Measurements from ENCODE around the gene PIP4K2B. TPM values are rescaled to one million over a fixed set of nuclear protein-coding genes. Genes with fewer than 3 reads are reported as not detected.
"Not testable (repeated sequence)": the region's sequence is repeated elsewhere in the genome, so short reads cannot be mapped to it uniquely, and the experiment has no call there.

Gene PIP4K2B
- total and polyA plus RNA-seq, 9 of the 15 experiments (the other 6 are each of a cell fraction or from before 2014, with no cell fraction given): 3.7 to 29.9 (median 23.0) TPM

DNA sequence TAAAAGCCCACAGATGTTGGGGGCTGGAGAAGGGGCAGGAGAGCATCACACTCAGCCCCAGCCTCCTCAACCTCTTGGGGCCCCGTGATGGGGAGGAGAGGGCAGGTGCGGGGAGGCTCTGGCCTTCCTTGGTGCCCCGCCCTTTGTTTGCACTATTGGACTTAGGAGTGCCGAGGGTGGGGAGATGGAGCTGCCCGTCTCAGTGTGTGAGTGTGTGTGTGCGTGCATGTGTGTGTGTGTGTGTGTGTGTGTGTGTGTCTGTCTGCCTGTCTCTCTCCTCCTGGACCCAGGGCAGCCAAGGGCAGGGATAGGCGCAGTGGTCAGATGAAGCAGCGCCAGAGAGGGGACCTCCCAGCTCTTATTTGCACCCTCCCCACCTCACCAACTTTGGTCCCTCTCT, 73.2 kb downstream of the PIP4K2B start:
- 39% methylated on average over 5 of the region's 8 CpGs for WGBS (ENCODE audit: insufficient coverage, low coverage, missing lambda C conversion rate)
- ATAC-seq: not testable (repeated sequence)

DNA sequence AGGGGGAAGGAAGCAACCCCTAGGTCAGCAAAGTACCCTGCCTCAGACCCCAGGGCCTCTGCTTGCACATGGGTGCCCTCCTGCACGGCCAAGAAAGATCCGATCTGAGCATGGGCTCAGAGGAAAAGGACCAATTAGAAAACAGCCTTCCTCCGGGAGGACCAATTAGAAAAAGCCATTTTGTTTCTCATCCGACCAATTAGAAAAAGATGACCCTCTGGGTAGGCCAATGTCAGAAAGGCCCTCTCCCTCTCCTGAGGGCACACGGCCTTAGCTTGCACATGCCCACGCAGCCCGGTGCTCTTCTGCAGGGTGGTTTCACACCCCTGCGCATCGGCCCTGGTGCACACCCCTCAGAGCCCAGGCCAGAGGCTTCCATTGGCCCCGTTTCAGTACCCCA, 74.3 kb downstream of the PIP4K2B start:
- no peak overlapping the region for H3K4me3 ChIP-seq
- peaks cover 30 to 57% of the 10 kb centered on the region in 2 experiments for H3K4me1 ChIP-seq (replicated peaks in 1 of 2; ENCODE audit: control insufficient read depth in 2 of 2, insufficient read depth in 2 of 2, low read length in 2 of 2)
- H3K9ac ChIP-seq (ENCODE audit: insufficient read depth in 1 of 2, low read depth in 2 of 2, low read length in 2 of 2): peak overlapping the region in 1 of 2 experiments; percentile 60; a peak in 1 of 4 replicates
- DNase-seq (ENCODE audit: extremely low read depth in 1 of 4, low spot score in 3 of 4) (no peak), FAIRE-seq (no peak), ATAC-seq (no peak)
- no peak overlapping the region for H3K4me2 ChIP-seq (ENCODE audit: insufficient read depth, low read length)
- WGBS (ENCODE audit: insufficient coverage, low coverage, missing lambda C conversion rate): 60% methylated on average over 10 of the region's 10 CpGs
- ChIA-PET POLR2A (interaction anchor here (0.8 to 3.6 kb wide), 3 partner anchors 14 to 141 kb away, joined by 3 to 15 read pairs (median 3); no protein-coding TSS in a partner anchor), CTCF (ENCODE audit: low intra/inter-chr PET ratio) (no interaction called here)
- BruUV-seq (replicated peaks): no TSS peak
- H4K20me1 ChIP-seq (replicated peaks; ENCODE audit: control insufficient read depth, insufficient read depth, low read length): no peaks in the 10 kb centered on the region
- no peak overlapping the region for H2AFZ ChIP-seq (ENCODE audit: low read depth, low read length)
- H3K9me1 ChIP-seq (ENCODE audit: control insufficient read depth, insufficient read depth, low read length): peaks cover 5% of the 10 kb centered on the region
- H3K9me3 ChIP-seq (replicated peaks; ENCODE audit: control insufficient read depth, insufficient read depth, low read depth, low read length): no peaks in the 10 kb centered on the region
- H3K79me2 ChIP-seq (ENCODE audit: control insufficient read depth, insufficient read depth, low read length): no peaks in the 10 kb centered on the region; the same call in 2 of the 3 replicates
- intact Hi-C loops (cut with micrococcal nuclease) (no loop called here), in situ Hi-C loops (cut with MboI) (no loop called here)
- H3K27me3 ChIP-seq (ENCODE audit: control insufficient read depth in 2 of 2, insufficient read depth in 2 of 2, low read length in 2 of 2): no peaks in the 10 kb centered on the region
- no peak overlapping the region for H3K27ac ChIP-seq (ENCODE audit: extremely low read depth, low read depth, low read length)
- H3K36me3 ChIP-seq (ENCODE audit: control insufficient read depth, insufficient read depth, low read length): peaks cover 39% of the 10 kb centered on the region
- peak; percentile 11; the same call in 1 of the 2 replicates for TF ChIP-seq POLR2G (IDR thresholded peaks at IDR 0.05; ENCODE audit: low read depth, low read length)
- TF ChIP-seq, protein P1, sequence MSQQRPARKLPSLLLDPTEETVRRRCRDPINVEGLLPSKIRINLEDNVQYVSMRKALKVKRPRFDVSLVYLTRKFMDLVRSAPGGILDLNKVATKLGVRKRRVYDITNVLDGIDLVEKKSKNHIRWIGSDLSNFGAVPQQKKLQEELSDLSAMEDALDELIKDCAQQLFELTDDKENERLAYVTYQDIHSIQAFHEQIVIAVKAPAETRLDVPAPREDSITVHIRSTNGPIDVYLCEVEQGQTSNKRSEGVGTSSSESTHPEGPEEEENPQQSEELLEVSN (IDR thresholded peaks at IDR 0.05; ENCODE audit: borderline replicate concordance in 1 of 2, extremely low read depth in 1 of 2, insufficient read depth in 1 of 2, insufficient read length in 1 of 2, low read depth in 1 of 2, low read length in 1 of 2, poor library complexity in 1 of 2, severe bottlenecking in 1 of 2): peak in 1 of 2 experiments; percentile 12
- no peak for TF ChIP-seq U2AF1 (optimal IDR thresholded peaks at IDR 0.05; ENCODE audit: low read depth, low read length)
- TF ChIP-seq HNRNPLL (IDR thresholded peaks at IDR 0.05; ENCODE audit: low read depth, low read length, poor library complexity, severe bottlenecking): no peak
- TF ChIP-seq MIER1 (IDR thresholded peaks at IDR 0.05; ENCODE audit: low read depth): no peak
- no peak for TF ChIP-seq MBD2 (IDR thresholded peaks at IDR 0.05; ENCODE audit: borderline replicate concordance, low read depth)
- TF ChIP-seq POU5F1 (IDR thresholded peaks at IDR 0.05; ENCODE audit: borderline replicate concordance, low read depth, low read length, partially characterized antibody): no peak

More for the DNA sequence above, 73.2 kb downstream of the PIP4K2B start:
- H4K20me1 ChIP-seq (replicated peaks; ENCODE audit: control insufficient read depth, insufficient read depth, low read length); H3K27ac ChIP-seq (ENCODE audit: extremely low read depth, low read depth, low read length); H3K9ac ChIP-seq (ENCODE audit: insufficient read depth in 1 of 2, low read depth in 2 of 2, low read length in 2 of 2); H3K4me3 ChIP-seq; BruUV-seq (replicated peaks); H3K27me3 ChIP-seq (ENCODE audit: control insufficient read depth in 2 of 2, insufficient read depth in 2 of 2, low read length in 2 of 2); H2AFZ ChIP-seq (ENCODE audit: low read depth, low read length); in situ Hi-C loops (cut with MboI); H3K9me3 ChIP-seq (replicated peaks; ENCODE audit: control insufficient read depth, insufficient read depth, low read depth, low read length); FAIRE-seq; H3K4me2 ChIP-seq (ENCODE audit: insufficient read depth, low read length); H3K79me2 ChIP-seq (ENCODE audit: control insufficient read depth, insufficient read depth, low read length); DNase-seq (ENCODE audit: extremely low read depth in 1 of 4, low spot score in 3 of 4); intact Hi-C loops (cut with micrococcal nuclease); H3K9me1 ChIP-seq (ENCODE audit: control insufficient read depth, insufficient read depth, low read length); CTCF ChIA-PET (ENCODE audit: low intra/inter-chr PET ratio): not testable (repeated sequence)
- H3K4me1 ChIP-seq (replicated peaks in 1 of 2; ENCODE audit: control insufficient read depth in 2 of 2, insufficient read depth in 2 of 2, low read length in 2 of 2): peaks cover 32 to 60% of the 10 kb centered on the region in 2 experiments
- POLR2A ChIA-PET: interaction anchor here (1.3 kb wide), 1 partner anchor 11 kb away, joined by 4 read pairs; no protein-coding TSS in a partner anchor
- peaks cover 30% of the 10 kb centered on the region; the same call in 2 of the 3 replicates for H3K36me3 ChIP-seq (ENCODE audit: control insufficient read depth, insufficient read depth, low read length)
- 0 out of 2 replicates have a peak, but pooled peaks have one; percentile 14 for TF ChIP-seq POLR2G (IDR thresholded peaks at IDR 0.05; ENCODE audit: low read depth, low read length)
